WTC11 (cell line): ENCODE results near the gene HHIPL2.

Experiments used
- CREM ChIP-seq: sonication (generic); formaldehyde crosslinking; IDR thresholded peaks from 2 replicates; pipeline ENCODE4 v1.8.1; 2022; ENCODE audit warnings: mild to moderate bottlenecking, missing genetic modification reagents, moderate library complexity
- CTCF ChIP-seq: fragments of 200-600 bp; IDR thresholded peaks from 2 replicates; pipeline ENCODE4 v1.8.0; 2022; ENCODE audit warnings: antibody characterized with exemption
- E2F5 ChIP-seq: sonication (generic); formaldehyde crosslinking; IDR thresholded peaks from 2 replicates; pipeline ENCODE4 v1.8.1; 2022; ENCODE audit warnings: mild to moderate bottlenecking, moderate library complexity, missing genetic modification reagents
- NFATC4 ChIP-seq: fragments of 250-450 bp; sonication (Bioruptor Pico); IDR thresholded peaks from 2 replicates; pipeline ENCODE4 v1.9.0; 2021; ENCODE audit warnings: mild to moderate bottlenecking
- NR2C2 ChIP-seq: sonication (generic); formaldehyde crosslinking; IDR thresholded peaks from 2 replicates; pipeline ENCODE4 v1.8.0; 2022; ENCODE audit warnings: mild to moderate bottlenecking, missing genetic modification reagents
- SMAD3 ChIP-seq: sonication (generic); formaldehyde crosslinking; IDR thresholded peaks from 2 replicates; pipeline ENCODE4 v1.8.0; 2022; ENCODE audit warnings: missing genetic modification reagents, mild to moderate bottlenecking, borderline replicate concordance
- TEAD4 ChIP-seq: sonication (generic); formaldehyde crosslinking; IDR thresholded peaks from 2 replicates; pipeline ENCODE4 v1.8.0; 2022; ENCODE audit warnings: mild to moderate bottlenecking, missing genetic modification reagents
- TF ChIP-seq, protein P1 (sequence below): sonication (generic); formaldehyde crosslinking; IDR thresholded peaks from 2 replicates; pipeline ENCODE4 v1.8.1; 2023; ENCODE audit warnings: mild to moderate bottlenecking, missing genetic modification reagents, moderate library complexity
- TF ChIP-seq, protein P2 (sequence below): sonication (generic); formaldehyde crosslinking; IDR thresholded peaks from 2 replicates; pipeline ENCODE4 v1.8.0; 2022; ENCODE audit warnings: mild to moderate bottlenecking, missing genetic modification reagents

DNA sequence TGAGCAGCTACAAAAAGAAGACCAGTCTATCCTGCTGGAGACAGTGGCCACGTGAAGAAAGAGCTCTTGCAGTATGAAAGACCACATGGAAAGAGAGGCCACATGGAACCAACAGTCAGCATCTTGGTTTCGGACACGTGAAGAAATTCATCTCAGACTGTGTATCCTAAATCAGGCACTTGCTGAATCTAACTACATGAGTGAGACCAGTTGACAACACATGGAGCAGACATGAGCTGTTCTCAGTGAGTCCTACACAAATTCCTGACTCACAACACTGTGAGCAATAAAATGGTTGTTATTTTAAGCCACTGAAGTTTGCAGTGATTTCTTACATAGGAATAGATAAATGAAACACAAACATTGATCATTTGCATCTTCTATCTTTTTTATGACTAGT lies 44.3 kb upstream of the HHIPL2 start:
- TF ChIP-seq NR2C2 (CRISPR knock-in tag) (no peak), CTCF (no peak), CREM (CRISPR knock-in tag) (no peak), SMAD3 (CRISPR knock-in tag) (no peak), TEAD4 (no peak), E2F5 (CRISPR knock-in tag) (no peak), NFATC4 (CRISPR knock-in tag) (no peak)
- TF ChIP-seq, protein P1, sequence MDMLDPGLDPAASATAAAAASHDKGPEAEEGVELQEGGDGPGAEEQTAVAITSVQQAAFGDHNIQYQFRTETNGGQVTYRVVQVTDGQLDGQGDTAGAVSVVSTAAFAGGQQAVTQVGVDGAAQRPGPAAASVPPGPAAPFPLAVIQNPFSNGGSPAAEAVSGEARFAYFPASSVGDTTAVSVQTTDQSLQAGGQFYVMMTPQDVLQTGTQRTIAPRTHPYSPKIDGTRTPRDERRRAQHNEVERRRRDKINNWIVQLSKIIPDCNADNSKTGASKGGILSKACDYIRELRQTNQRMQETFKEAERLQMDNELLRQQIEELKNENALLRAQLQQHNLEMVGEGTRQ = no peak
- TF ChIP-seq, protein P2, sequence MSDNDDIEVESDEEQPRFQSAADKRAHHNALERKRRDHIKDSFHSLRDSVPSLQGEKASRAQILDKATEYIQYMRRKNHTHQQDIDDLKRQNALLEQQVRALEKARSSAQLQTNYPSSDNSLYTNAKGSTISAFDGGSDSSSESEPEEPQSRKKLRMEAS (CRISPR knock-in tag) = no peak
